ENCODE results near the gene ZNF599.
A peak's percentile ranks its signal among the peaks of the same experiment; 100 is the strongest.
"Not testable (repeated sequence)": the region's sequence is repeated elsewhere in the genome, so short reads cannot be mapped to it uniquely, and the experiment has no call there.

Gene ZNF599

GRCh38 chr19:34772697-34773554 is at the start of gene ZNF599:
TSS of gene ZNF599 (minus strand) at chr19:34773215. CDS start at chr19:34772841, 374 bp downstream.
- DNase-seq (ENCODE audit: low read depth in 2 of 2) = peak; percentile 74 to 86

GRCh38 chr19:34818270-34818669 is 45.3 kb upstream of the ZNF599 start:
- DNase-seq (ENCODE audit: low read depth in 2 of 2) = no peak

DNA sequence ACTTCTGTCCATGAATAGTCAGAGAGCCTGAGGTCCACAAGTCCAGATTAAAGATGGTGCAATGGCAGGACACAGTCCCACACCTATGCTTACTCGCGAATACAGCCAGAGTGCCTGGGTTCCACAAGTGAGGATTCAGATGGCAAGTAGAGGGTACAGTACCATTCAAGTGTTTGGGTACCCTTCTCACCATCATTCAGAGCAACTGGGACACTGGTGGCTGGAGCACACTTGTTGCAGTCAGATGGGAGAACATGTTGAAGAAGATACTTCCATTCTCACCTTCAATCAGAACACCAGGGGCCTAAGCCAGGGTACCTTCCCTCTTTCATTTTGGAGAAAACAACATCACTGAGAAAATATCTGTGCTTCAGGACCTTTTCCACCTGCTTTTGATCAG is 43.7 kb upstream of the ZNF599 start:
- DNase-seq (ENCODE audit: low read depth in 2 of 2) = no peak

DNA sequence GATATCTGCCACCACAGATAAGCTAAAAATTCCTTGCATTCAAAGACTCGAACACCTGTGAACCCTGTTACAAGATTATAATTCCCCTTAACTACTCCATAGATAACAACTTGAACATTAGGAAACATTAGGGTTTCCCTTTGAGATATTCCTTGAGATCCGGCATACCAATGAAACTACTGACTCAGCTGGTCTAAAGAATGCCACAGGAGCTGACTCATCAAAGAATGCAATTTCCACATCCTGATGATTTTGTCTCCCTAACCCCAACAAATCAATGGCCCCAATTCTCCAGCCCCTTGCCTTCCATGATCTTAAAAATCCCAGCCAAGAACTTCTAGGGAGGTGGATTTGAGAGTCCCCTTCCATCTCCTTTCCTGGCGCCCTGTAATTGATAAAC is 35.6 kb upstream of the ZNF599 start:
- no peak for DNase-seq (ENCODE audit: low read depth in 2 of 2)

- no peak for DNase-seq (ENCODE audit: low read depth in 2 of 2)
Observed at GRCh38 chr19:34806976-34807860, 34.2 kb upstream of the ZNF599 start.

- no peak for DNase-seq (ENCODE audit: low read depth in 2 of 2)
Observed at GRCh38 chr19:34804115-34804514, 31.1 kb upstream of the ZNF599 start.

- DNase-seq (ENCODE audit: low read depth in 2 of 2) = not testable (repeated sequence)
Observed at GRCh38 chr19:34796953-34797352, 23.9 kb upstream of the ZNF599 start.

DNA sequence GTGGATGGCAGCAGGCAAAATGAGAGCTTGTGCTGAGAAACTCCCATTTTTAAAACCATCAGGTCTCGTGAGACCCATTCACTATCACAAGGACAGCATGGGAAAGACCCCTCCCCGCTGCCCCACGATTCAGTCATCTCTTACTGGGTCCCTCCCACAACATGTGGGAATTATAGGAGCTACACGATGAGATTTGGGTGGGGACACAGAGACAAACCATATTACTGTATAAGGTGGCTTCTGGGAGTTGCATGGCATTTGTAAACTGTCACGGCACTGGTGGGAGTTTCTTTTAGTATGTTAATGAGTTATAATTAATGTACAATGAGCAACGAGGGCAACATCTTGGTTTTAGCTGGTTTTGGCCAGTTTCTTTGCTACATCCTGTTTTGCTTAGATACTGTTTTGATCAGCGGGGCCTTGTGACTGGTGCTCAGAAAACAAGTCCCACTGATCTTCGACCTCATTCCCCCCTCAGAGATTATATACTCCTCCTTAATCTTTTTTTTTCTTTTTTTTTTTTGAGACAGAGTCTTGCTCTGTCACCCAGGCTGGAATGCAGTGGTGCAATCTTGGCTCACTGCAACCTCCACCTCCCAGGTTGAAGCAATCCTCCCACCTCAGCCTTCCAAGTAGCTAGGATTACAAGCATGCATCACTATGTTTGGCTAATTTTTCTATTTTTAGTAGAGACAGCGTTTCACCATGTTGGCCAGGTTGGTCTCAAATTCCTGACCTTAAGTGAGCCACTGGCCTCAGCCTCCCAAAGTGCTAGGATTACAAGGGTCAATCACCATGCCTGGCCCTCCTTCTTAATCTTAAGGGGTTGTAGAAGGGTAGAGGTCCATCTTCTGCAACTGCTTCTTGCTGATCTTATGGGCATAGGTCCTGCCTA is 21.3 kb upstream of the ZNF599 start:
- no peak for DNase-seq (ENCODE audit: low read depth in 2 of 2)

DNA sequence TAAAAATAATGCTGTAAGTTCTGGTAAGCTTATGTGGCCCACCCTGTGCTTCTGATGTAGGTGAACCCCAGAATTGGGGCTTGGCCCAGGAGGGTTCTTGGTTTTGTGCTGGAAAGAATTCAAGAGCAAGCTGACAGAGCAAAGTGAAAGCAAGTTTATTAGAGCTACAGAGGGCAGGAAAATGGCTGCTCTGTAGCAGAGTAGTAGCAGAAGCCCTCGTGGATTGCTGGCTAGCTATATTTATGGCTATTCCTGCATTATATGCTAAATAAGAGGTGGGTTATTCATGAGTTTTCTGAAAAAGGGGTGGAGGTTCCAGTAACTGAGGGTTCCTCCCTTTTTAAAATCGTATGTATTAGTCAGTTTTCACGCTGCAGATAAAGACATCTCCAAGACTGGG is 20.6 kb upstream of the ZNF599 start:
- no peak for DNase-seq (ENCODE audit: low read depth in 2 of 2)

DNA sequence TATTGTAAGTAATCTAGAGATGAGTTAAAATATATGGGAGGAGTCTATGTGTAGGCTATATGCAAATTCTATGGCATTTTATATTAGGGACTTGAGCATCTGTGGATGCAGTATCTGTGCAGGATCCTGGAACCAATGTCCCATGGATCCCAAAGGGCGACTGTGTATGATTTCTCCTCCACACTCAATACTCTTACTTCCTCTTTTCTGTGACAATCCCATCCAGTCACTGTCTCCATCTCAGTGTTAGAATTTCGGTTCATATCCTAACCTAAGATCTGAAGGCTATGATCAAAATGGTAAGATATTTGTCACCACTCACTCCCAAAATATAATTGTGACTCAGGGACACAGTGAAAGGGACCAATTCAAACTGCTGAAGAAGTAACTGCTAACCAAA is 15.1 kb upstream of the ZNF599 start:
- DNase-seq (ENCODE audit: low read depth in 2 of 2) = no peak

DNA sequence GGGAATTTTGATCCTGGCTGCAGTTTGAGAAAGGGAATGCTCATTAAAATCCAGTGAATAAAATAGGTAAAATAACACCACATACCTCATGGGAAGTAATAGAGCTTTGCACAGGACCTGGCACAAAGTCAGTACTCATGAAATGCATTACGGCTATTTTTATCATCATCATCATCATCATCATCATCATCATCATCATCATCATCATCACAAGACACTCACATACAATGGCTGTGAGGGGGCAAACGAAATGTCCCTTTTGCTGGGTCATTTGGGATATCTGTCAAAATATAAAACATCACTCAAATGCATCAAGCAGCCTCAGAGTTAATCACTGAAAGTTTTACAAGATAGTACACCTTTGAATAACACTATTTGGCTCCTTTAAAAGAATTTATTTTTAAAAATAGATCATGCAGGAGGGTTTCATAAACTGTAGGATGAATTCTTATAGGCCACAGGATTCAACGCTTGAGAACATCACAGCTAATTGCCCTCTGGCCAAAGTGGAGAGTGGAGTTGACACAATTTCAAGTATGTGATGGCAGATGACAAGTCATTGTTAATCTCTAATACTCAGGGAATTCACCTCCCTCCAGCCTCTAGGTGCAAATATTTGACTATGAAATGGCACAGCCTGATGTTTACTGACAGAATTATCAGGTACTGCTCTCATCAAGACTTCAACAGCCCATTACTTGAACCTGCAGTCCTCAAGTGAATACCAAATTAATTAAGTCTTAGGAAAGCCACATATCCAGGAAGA is 14.2 kb upstream of the ZNF599 start:
- no peak for DNase-seq (ENCODE audit: low read depth in 2 of 2)

DNA sequence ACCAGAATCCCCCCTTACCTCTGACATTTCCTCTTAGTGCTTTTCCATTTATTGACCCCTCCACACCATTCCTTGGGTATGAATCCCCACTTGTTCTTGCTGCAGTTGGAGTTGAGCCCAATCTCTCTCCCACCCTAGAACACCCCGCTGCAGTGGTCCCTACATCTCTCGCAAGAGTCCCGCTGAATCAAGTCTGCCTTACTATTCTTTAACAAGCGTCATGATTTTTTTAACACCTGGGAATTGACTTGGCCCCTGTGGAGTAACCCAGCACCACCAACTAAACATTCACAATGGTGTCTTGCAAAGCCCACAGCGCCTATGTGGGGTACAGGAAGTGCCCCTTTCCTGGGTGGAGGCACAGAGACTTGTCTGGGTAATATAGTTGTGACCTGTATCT is 13.2 kb upstream of the ZNF599 start:
- DNase-seq (ENCODE audit: low read depth in 2 of 2) = no peak

DNA sequence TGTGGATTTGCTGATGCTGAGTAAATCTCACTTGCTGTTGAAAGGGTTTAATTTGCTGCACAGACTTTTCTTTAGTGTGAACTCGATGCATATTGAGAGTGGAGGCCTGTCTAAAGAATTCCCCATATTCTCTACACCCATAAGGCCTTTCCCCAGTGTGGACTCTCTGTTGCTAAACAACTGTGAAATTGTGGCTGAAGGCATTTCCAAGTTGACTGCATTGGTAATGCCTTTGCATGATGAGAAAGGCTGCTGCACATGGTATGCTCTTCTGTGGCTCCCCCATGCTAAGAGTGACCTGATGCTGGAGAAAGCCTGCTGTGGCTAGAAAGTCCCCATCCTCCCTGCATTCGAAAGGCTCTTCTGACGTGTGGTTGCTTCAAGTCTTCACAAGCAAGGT is 6.6 kb upstream of the ZNF599 start:
- no peak for DNase-seq (ENCODE audit: low read depth in 2 of 2)

GRCh38 chr19:34778342-34778741 is 5.3 kb upstream of the ZNF599 start:
- no peak for DNase-seq (ENCODE audit: low read depth in 2 of 2)

GRCh38 chr19:34774857-34775256 is 1.8 kb upstream of the ZNF599 start:
- DNase-seq (ENCODE audit: low read depth in 2 of 2) = no peak

DNA sequence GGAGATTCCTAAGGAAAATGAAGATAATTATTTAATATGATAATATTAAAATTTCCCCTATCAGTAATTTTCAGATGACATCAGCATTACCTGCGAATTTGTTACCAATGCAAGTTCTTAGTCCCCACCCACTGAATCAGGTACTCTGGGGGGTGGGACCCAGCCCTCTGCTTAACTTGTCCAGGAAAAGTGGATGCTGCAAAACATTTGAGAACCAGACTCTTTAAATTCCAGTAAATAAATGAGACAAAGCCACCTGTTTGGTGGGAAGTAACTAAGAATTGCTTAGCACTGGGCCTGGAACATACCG is 495 bp upstream of the ZNF599 start:
- DNase-seq (ENCODE audit: low read depth in 2 of 2) = no peak

GRCh38 chr19:34767951-34768350 is 5.1 kb downstream of the ZNF599 start:
- no peak for DNase-seq (ENCODE audit: low read depth in 2 of 2)

DNA sequence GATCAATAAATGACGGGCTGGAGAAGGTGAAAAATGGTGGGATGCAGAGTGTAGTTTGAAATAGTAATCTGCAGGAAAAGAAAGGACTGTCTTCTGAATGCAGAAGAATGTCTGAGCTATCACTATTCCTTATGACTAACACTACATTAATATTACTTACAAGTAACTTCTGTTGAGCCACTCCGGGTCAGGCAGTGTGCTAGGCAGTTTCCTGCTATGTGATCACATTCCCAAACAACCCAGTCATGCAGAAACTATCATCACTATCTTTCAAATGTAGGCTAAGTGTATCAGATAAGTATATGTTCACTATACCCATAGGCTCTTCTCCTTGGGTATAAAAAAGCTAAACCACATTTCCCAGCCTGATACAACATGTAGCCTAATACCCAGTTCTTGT is 6.6 kb downstream of the ZNF599 start:
- DNase-seq (ENCODE audit: low read depth in 2 of 2) = no peak

GRCh38 chr19:34759218-34759917 is 13.6 kb downstream of the ZNF599 start:
- no peak for DNase-seq (ENCODE audit: low read depth in 2 of 2)

DNA sequence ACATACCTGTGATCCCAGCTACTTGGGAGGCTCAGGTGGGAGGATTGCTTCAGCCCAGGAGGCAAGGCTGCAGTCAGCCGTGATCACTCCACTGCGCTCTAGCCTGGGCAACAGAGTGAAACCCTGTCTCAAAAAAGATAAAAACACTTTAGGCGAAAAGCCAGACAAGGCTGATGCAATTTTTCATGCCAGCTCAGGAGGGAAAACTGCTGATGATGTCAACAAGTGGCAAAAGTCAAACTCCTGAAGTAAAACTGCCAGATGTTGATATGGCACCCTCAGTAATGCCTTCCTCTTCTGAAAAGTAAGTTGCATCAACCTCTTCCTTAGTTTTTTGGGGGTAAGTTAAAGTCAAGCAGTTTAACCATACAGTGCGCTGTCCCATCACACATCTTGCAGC is 15.6 kb downstream of the ZNF599 start:
- no peak for DNase-seq (ENCODE audit: low read depth in 2 of 2)

Data from stimulated activated CD4-positive, alpha-beta T cell treated with anti-CD3 and anti-CD28 coated beads, Interleukin-1b, Interleukin-23, amount 100 ng/mL, for 1 hour (primary cell).